Nephron (organoid): ENCODE results near the gene GABRD.

Experiments used
- H3K27ac Mint-ChIP-seq, 3 experiments: 2 replicates each; pipeline ENCODE4 v1.8.0; 2020; ENCODE audit warnings: mixed read lengths in 3 of 3, mild to moderate bottlenecking in 2 of 3, moderate library complexity in 1 of 3
- H3K27me3 Mint-ChIP-seq: 2 replicates; pipeline ENCODE4 v1.8.0; 2021; ENCODE audit warnings: low read depth, mild to moderate bottlenecking, moderate library complexity, mixed read lengths
- H3K36me3 Mint-ChIP-seq: 2 replicates; pipeline ENCODE4 v1.8.0; 2020; ENCODE audit warnings: low read depth, mixed read lengths
- H3K4me1 Mint-ChIP-seq: 2 replicates; pipeline ENCODE4 v1.8.0; 2020; ENCODE audit warnings: mixed read lengths
- H3K4me3 Mint-ChIP-seq, 3 experiments: 2 replicates each; pipeline ENCODE4 v1.8.0; 2020; ENCODE audit warnings: mild to moderate bottlenecking in 3 of 3, mixed read lengths in 3 of 3, moderate library complexity in 2 of 3
- H3K9me3 Mint-ChIP-seq: 2 replicates; pipeline ENCODE4 v1.8.0; 2020; ENCODE audit warnings: mixed read lengths
- TF ChIP-seq, protein P1 (sequence below), 3 experiments: fragments of 200-600 bp; sonication (generic); IDR thresholded peaks; one replicate each; pipeline ENCODE4 v1.5.0; 2021; ENCODE audit warnings: antibody characterized with exemption in 3 of 3; ENCODE audit not compliant: unreplicated experiment in 3 of 3

GABRD gene

DNA sequence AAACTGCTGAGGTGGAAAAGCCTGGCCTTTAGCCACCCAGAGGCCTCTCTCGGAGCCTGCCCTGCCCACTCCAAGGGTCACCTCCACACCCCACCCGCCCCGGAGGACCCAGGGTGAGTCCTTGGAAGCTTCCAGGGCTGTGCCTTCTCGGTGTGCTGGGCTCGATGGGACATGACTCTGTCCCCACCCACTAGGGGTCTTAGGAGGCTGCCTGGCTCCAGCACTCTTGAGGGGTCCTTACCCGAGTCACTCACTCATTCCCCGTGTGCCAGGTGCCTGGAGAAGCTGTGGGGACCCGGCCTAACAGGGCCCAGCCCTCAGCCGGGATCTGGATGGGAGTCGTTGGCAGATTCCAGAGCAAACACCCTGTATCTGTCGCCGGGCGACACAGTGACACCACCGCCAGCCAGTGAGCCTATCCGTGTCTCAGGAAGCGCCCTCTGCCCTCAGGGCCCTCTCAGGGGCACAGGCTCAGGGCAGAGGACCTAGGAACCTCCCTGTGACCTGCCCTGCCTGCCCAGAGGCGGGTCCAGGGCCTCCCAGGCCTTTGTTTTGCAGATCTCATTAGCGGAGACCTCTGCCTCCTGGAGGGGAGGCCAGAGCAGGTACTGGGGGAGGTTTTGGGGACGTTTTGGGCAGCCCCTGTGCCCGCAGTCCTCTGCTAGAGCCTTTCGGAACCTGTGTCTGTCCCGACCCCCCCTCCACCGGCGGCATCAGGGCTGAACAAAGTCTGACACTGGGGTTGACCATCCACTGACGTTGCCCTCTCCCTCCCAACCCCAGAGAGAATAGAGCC, 28.0 kb downstream of the GABRD start:
- Mint-ChIP-seq H3K36me3 (no peaks in the 10 kb centered on the region), H3K9me3 (no peaks in the 10 kb centered on the region), H3K4me3 (no peak overlapping the region), H3K4me1 (peaks cover 9% of the 10 kb centered on the region), H3K27ac (no peak overlapping the region), H3K27me3 (peaks cover 63% of the 10 kb centered on the region)
- TF ChIP-seq, protein P1, sequence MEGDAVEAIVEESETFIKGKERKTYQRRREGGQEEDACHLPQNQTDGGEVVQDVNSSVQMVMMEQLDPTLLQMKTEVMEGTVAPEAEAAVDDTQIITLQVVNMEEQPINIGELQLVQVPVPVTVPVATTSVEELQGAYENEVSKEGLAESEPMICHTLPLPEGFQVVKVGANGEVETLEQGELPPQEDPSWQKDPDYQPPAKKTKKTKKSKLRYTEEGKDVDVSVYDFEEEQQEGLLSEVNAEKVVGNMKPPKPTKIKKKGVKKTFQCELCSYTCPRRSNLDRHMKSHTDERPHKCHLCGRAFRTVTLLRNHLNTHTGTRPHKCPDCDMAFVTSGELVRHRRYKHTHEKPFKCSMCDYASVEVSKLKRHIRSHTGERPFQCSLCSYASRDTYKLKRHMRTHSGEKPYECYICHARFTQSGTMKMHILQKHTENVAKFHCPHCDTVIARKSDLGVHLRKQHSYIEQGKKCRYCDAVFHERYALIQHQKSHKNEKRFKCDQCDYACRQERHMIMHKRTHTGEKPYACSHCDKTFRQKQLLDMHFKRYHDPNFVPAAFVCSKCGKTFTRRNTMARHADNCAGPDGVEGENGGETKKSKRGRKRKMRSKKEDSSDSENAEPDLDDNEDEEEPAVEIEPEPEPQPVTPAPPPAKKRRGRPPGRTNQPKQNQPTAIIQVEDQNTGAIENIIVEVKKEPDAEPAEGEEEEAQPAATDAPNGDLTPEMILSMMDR (IDR thresholded peaks at IDR 0.05; ENCODE audit: unreplicated experiment in 3 of 3) = no peak

DNA sequence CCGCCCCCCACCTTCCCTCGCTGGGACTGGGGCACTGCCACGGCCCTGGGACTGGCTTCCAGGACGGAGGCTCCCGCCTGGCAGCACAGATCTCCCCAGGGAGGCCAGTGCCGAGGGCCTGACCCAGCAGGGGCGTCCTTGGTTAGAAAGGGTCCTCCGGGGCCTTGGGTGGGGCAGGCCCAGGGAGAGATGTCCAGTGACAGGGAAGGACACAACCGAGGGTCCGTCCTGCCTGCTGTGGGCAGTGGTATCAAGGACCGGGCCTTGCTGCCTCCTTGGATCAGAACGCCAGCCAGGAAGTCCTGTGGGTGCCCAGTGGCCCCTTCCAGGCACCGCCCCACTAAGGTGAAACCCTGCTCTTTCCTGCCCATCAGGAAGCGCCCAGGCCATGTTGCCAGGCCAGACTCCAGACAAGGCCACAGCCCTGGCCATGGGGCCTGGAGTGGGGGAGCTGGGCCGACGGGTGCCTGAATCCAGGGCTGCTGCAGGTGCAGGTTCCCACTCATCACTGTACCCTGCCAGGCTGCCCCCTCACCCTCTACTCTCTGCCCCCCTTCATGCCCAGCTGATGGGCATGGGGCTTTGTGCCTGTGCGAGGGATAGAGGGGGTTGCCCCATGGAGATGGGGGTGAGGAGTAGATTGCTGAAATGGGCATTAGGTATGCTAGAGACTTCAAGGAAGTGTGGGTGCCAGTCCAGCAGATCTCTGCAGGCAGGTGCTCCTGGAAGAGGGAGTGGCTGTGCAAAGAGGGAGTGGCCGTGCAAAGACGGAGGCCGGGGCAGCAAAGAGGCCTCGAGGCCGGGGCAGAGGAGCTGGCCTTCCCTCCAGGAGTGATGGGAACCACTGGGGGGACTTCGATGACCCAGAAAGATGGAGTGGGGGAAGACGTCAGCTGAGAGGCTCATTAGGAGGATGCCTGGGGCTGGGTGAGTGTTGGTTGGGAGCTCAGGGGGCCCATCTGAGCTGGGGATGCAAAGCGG, 28.9 kb downstream of the GABRD start:
- Mint-ChIP-seq H3K4me3 (peak overlapping the region; percentile 56 to 78 (median 72)), H3K9me3 (no peaks in the 10 kb centered on the region), H3K27me3 (peaks cover 72% of the 10 kb centered on the region), H3K4me1 (peaks cover 9% of the 10 kb centered on the region), H3K36me3 (no peaks in the 10 kb centered on the region), H3K27ac (peak overlapping the region in 1 of 3 experiments; percentile 69)
- TF ChIP-seq, protein P1 (IDR thresholded peaks at IDR 0.05; ENCODE audit: unreplicated experiment in 3 of 3) = no peak

DNA sequence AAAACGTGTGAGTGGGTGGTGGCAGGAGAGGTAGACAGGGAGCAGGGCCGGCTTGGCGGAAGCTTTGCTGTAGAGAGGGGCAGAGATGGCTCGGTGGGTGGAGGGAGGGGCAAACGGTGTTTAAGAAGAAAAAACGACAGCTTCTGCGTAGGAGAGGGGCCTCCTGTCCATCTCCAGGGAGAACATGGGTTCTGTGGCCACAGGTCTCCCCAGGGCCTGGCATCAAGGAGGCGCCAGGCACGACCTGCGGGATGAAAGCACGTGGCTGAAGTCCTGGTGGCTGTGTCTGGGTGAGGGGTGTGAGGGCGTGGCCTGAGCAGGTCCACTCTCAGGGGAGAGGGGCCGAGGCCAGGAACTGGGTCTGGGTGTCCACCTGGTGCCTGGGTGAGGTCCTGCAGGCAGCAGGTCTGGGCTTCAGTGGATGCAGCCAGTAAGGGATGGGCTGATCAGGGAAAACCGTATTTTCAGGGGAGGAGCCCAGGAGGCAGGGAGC, 30.1 kb downstream of the GABRD start:
- peak overlapping the region; percentile 80 to 81 (median 81) for H3K4me3 Mint-ChIP-seq
- TF ChIP-seq, protein P1 (IDR thresholded peaks at IDR 0.05; ENCODE audit: unreplicated experiment in 3 of 3) = peak; percentile 48 to 55 (median 49)
- peaks cover 9% of the 10 kb centered on the region for H3K4me1 Mint-ChIP-seq
- H3K27ac Mint-ChIP-seq = peak overlapping the region in 2 of 3 experiments; percentile 80 to 83
- H3K27me3 Mint-ChIP-seq = peaks cover 77% of the 10 kb centered on the region
- no peaks in the 10 kb centered on the region for H3K9me3 Mint-ChIP-seq
- H3K36me3 Mint-ChIP-seq = no peaks in the 10 kb centered on the region

DNA sequence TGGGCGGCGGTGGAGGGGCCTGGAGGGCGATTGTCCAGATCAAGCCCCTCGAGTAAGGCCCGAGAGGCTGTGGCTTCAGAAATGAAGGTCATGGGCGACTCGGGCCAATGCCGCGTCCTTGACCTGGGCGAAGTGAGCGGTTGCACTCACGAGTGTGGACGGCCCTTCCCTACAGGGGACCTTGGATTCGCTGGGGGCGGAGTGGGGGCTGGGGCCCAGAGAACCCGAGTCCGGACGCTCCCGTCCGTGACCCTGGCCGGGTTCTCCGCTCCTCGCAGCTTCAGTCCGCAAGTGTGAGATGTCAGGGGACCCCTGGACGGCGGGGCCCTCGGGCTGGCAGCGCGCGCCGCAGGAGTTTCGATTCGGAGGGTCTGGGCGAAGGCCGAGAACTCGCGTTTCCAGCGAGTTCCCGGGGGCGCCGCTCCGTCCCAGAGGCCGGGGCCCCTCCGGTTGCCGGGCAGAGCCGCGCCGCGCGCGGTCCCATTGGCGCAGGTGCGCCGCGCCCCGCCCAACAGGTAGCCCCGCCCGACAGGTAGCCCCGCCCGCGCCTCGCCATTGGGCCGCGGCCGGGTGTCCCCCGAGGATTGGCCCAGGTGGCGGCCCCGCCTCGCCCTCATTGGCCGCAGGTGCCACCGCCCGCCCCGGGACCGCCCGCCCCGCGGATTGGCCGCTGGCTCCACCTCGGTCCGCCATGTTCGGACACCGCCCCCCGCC, 30.7 kb downstream of the GABRD start, which contains the start of gene PRKCZ:
TSS of gene PRKCZ (plus strand) at position 694 of the 714 bp plus-strand sequence. CDS start 220 bp downstream, outside the sequence.
- Mint-ChIP-seq H3K27me3 (peaks cover 80% of the 10 kb centered on the region), H3K36me3 (no peaks in the 10 kb centered on the region), H3K4me3 (peak within 1 kb of the TSS; percentile 80 to 81 (median 81)), H3K9me3 (no peaks in the 10 kb centered on the region), H3K27ac (peak within 1 kb of the TSS in 2 of 3 experiments; percentile 80 to 83), H3K4me1 (peaks cover 9% of the 10 kb centered on the region)
- TF ChIP-seq, protein P1 (IDR thresholded peaks at IDR 0.05; ENCODE audit: unreplicated experiment in 3 of 3) = peak in 1 of 3 experiments; percentile 4

DNA sequence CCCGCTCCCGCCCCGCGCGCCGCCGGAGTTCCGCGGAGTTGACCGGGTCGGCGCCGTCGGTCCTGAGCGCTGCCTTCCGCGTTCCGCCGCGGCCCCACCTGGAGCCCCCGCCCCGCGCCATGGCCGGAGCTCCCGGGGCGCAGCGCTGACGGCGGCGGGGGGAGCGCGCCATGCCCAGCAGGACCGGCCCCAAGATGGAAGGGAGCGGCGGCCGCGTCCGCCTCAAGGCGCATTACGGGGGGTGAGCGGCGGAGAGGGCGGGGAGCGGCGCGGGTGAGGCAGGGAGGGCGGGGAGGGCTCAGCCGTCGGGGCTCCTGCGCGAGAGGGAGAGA, 31.3 kb downstream of the GABRD start:
- H3K27me3 Mint-ChIP-seq = peaks cover 77% of the 10 kb centered on the region
- TF ChIP-seq, protein P1 (IDR thresholded peaks at IDR 0.05; ENCODE audit: unreplicated experiment in 3 of 3) = no peak
- no peaks in the 10 kb centered on the region for H3K36me3 Mint-ChIP-seq
- H3K27ac Mint-ChIP-seq = no peak overlapping the region
- no peaks in the 10 kb centered on the region for H3K9me3 Mint-ChIP-seq
- H3K4me3 Mint-ChIP-seq = no peak overlapping the region
- H3K4me1 Mint-ChIP-seq = peaks cover 6% of the 10 kb centered on the region
